Measurements from ENCODE around the gene SEPTIN14. TPM values are rescaled to one million over a fixed set of nuclear protein-coding genes. Genes with fewer than 3 reads are reported as not detected.
A peak's percentile ranks its signal among the peaks of the same experiment; 100 is the strongest.
"Not testable (repeated sequence)": the region's sequence is repeated elsewhere in the genome, so short reads cannot be mapped to it uniquely, and the experiment has no call there.

SEPTIN14 gene
- not detected in 2 replicates for total RNA-seq
- long read RNA-seq, result 0 reads

- not testable (repeated sequence) for H3K4me3 Mint-ChIP-seq; DNase-seq (ENCODE audit: low read depth, low spot score); H3K27me3 Mint-ChIP-seq (ENCODE audit: low read depth); H3K36me3 Mint-ChIP-seq (ENCODE audit: low read depth); H3K9me3 Mint-ChIP-seq; H3K4me1 Mint-ChIP-seq; H3K27ac Mint-ChIP-seq (ENCODE audit: unreplicated experiment)
These were observed at the start of gene SEPTIN14 for GRCh38 chr7:55862652-55863051. Gene SEPTIN14, minus strand, starts transcription at chr7:55862752. Its CDS starts 756 bp downstream, at chr7:55861996.

GRCh38 chr7:55903985-55904759 lies 41.6 kb upstream of the SEPTIN14 start:
- no peak for TF ChIP-seq CTCF (conservative IDR thresholded peaks at IDR 0.05)
- Mint-ChIP-seq H3K36me3 (ENCODE audit: low read depth) (peaks cover 38% of the 10 kb centered on the region), H3K27ac (ENCODE audit: unreplicated experiment) (no peak overlapping the region), H3K27me3 (ENCODE audit: low read depth) (no peaks in the 10 kb centered on the region), H3K9me3 (peaks cover 5% of the 10 kb centered on the region), H3K4me3 (no peak overlapping the region), H3K4me1 (no peaks in the 10 kb centered on the region)
- DNase-seq (ENCODE audit: low read depth, low spot score), result no peak

- peaks cover 34% of the 10 kb centered on the region for H3K36me3 Mint-ChIP-seq (ENCODE audit: low read depth)
- H3K27ac Mint-ChIP-seq (ENCODE audit: unreplicated experiment); H3K27me3 Mint-ChIP-seq (ENCODE audit: low read depth); DNase-seq (ENCODE audit: low read depth, low spot score); H3K4me1 Mint-ChIP-seq; H3K4me3 Mint-ChIP-seq: not testable (repeated sequence)
- peaks cover 11% of the 10 kb centered on the region for H3K9me3 Mint-ChIP-seq
These were observed 38.5 kb upstream of the SEPTIN14 start for GRCh38 chr7:55901059-55901458.

- Mint-ChIP-seq H3K36me3 (ENCODE audit: low read depth) (peaks cover 42% of the 10 kb centered on the region), H3K27ac (ENCODE audit: unreplicated experiment) (no peak overlapping the region), H3K4me1 (peaks cover 5% of the 10 kb centered on the region), H3K4me3 (no peak overlapping the region), H3K27me3 (ENCODE audit: low read depth) (no peaks in the 10 kb centered on the region), H3K9me3 (peaks cover 11% of the 10 kb centered on the region)
- no peak for DNase-seq (ENCODE audit: low read depth, low spot score)
- no peak for TF ChIP-seq CTCF (conservative IDR thresholded peaks at IDR 0.05)
These were observed 35.7 kb upstream of the SEPTIN14 start for GRCh38 chr7:55898287-55898686.

GRCh38 chr7:55895021-55895420 lies 32.5 kb upstream of the SEPTIN14 start:
- H3K4me1 Mint-ChIP-seq, result peaks cover 8% of the 10 kb centered on the region
- peaks cover 30% of the 10 kb centered on the region for H3K36me3 Mint-ChIP-seq (ENCODE audit: low read depth)
- H3K9me3 Mint-ChIP-seq, result peaks cover 9% of the 10 kb centered on the region
- no peaks in the 10 kb centered on the region for H3K27me3 Mint-ChIP-seq (ENCODE audit: low read depth)
- no peak overlapping the region for H3K27ac Mint-ChIP-seq (ENCODE audit: unreplicated experiment)
- no peak for DNase-seq (ENCODE audit: low read depth, low spot score)
- TF ChIP-seq CTCF (conservative IDR thresholded peaks at IDR 0.05), result no peak
- H3K4me3 Mint-ChIP-seq, result no peak overlapping the region

- no peaks in the 10 kb centered on the region for H3K27me3 Mint-ChIP-seq (ENCODE audit: low read depth)
- H3K9me3 Mint-ChIP-seq, result peaks cover 9% of the 10 kb centered on the region
- H3K27ac Mint-ChIP-seq (ENCODE audit: unreplicated experiment), result no peak overlapping the region
- no peak for DNase-seq (ENCODE audit: low read depth, low spot score)
- peaks cover 8% of the 10 kb centered on the region for H3K4me1 Mint-ChIP-seq
- no peak for TF ChIP-seq CTCF (conservative IDR thresholded peaks at IDR 0.05)
- H3K36me3 Mint-ChIP-seq (ENCODE audit: low read depth), result peaks cover 26% of the 10 kb centered on the region
- H3K4me3 Mint-ChIP-seq, result peak overlapping the region; percentile 75
These were observed 31.4 kb upstream of the SEPTIN14 start for GRCh38 chr7:55893940-55894339.

- H3K9me3 Mint-ChIP-seq; H3K36me3 Mint-ChIP-seq (ENCODE audit: low read depth); DNase-seq (ENCODE audit: low read depth, low spot score): not testable (repeated sequence)
- H3K4me3 Mint-ChIP-seq, result peak overlapping the region; percentile 90
- peaks cover 10% of the 10 kb centered on the region for H3K4me1 Mint-ChIP-seq
- peaks cover 12% of the 10 kb centered on the region for H3K27me3 Mint-ChIP-seq (ENCODE audit: low read depth)
- peak overlapping the region; percentile 89 for H3K27ac Mint-ChIP-seq (ENCODE audit: unreplicated experiment)
These were observed 25.8 kb upstream of the SEPTIN14 start for GRCh38 chr7:55888378-55888777.

All from neural crest cell (in vitro differentiated cells).